Head of caudate nucleus (tissue), 42 donors: ENCODE measurements around the gene DNHD1.

Source experiments
- DNase-seq, 42 donors: peaks; one replicate each; pipeline versions ENCODE4 v3.0.0 to v3.0.0-alpha.2; 2020 to 2021; ENCODE audit warnings: mixed read lengths in 7 of 42
- intact Hi-C: fragments of 100-400 bp; cut with DNase I; formaldehyde crosslinking; loops from one replicate; pipeline ENCODE4 v1.15.0; 2022

DNHD1 gene

DNA sequence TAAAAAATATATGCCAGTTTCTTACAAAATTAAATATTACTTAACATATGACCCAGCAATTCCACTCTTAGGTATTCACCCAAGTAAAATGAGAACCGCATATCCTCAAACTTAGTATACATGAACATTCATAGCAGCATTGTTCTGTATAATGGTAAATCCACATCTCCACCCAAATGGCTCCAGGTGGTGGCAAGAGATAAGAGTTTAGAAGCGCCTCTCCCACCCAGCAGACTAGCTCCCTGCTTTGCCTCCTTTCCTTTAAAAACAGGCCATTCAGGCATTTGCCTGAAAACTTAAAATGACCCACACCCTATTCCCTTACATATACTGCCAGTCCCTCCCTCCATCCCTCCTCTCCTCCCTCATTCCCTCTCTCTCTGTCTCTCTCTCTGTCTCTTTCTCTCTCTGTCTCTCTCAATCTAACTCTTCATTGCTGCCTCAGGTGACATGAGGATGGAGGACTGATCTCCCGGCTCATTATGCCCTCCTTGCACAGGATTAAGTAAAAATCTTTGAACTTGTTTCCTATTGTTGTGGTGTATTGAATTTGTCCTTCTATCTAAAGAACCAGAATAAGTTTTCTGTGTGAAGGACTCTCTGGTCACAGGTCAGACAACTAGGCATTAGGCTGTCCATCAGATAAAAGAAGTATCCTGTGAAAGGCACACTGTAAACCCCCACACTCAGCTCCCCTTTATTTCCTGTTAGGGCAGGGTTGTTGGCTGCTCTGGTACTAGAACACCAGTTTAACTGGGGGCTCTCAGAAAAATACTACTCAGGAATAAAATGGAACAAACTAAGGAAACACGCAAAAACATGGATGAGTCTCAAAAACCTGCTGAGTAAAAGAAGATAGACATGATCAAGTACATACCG is 58.0 kb downstream of the DNHD1 start:
- DNase-seq, result no peak
- intact Hi-C loops, result no loop called here

DNA sequence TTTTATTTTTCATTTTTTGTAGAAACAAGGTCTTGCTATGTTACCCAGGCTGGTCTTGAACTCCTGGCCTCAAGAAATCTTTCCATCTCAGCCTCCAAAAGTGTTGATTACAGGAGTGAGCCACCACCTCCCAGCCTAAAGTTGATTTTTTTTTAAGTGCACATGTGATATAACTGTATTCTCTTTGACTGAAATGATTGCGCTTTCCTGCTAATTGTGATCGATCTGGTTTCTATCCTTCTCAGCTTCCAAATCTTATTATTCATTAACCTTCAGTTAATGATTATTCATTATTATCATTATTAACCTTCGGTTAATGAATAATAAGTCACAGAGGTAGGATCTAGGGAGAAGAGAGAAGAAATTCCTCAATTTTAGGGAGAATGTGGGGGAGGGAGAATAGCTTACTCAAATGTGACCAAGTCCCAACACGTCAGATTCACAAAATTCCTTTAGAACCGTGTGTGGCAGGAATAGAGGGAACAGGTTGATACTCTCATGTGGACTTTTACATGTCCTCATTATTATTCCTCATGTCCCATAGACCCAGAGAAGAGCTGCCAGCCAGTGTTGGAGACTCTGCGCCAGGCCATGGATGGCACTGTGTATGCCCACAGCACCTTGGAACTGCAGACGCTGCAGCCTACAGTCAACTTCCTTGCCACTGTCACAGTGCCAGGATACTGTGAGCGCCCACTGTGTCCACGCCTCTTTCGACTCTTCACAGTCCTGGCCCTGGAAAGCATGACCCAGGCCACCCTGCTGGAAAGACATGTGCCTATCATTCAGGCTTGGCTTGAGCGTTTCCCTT is 59.3 kb downstream of the DNHD1 start:
- no peak for DNase-seq
- intact Hi-C loops, result no loop called here

DNA sequence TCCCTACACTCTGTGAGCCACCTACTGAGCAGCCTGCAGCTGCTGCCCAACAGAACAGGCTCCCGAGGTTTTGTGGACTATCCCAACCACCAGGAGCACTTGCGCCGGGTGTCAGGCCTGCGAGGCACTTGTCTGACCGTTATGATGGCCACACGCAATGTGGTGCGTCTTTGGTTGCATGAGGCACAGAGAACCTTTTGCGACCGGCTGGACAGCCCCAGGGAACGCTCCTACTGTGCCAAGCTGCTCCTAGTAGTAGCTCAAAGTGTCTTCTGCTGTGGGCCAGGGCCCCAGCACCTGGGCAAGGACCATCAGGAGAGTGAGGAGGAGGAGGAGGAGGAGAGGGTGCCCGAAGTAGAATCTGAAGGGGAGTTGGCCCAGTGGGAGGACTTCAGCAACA is 60.0 kb downstream of the DNHD1 start:
- DNase-seq, result no peak
- intact Hi-C loops, result no loop called here

DNA sequence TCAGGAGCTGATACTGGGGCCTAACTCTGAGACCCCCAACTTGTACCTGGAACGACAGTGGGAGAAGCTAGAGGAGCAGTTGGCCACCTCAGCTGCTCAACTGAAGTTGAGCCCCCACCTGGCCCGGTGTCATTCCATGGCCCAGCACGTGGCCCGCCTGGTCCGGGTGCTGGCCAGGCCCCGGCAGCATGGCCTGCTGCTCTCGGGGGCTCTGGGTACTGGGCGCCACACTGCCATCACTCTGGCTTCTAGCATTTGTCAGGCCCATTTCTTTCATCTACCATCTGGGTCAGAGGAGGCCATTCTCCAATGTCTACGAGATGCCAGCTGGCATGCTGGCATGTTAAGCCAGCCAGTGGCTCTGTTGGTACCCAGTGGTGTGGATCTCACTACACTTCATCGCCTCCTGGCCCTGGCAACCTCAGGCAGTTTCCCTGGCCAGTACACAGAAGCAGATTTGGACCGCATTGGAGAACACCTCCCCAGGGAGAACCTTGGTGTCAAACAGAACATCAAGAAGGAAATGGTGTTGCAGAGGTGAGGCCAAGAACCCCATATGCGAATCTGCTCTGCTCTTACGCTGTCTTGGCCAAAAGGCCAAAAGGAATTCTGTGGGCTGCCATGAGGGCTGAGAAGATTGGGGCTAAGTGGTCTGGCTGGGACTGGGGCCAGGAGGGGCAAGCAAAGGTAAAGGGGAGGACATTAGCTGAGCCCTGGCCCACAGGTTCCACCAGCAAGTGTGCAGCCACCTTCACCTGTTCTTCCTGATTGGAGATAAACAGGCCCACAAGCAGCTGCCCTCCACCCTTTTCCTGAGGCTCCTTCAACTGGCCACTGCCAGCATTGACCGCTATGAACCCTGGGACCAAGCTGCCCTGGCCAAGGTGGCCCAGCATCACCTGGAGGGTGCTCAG is 60.9 kb downstream of the DNHD1 start:
- intact Hi-C loops, result no loop called here
- DNase-seq, result peak in 1 of 42 donors; percentile 32

DNA sequence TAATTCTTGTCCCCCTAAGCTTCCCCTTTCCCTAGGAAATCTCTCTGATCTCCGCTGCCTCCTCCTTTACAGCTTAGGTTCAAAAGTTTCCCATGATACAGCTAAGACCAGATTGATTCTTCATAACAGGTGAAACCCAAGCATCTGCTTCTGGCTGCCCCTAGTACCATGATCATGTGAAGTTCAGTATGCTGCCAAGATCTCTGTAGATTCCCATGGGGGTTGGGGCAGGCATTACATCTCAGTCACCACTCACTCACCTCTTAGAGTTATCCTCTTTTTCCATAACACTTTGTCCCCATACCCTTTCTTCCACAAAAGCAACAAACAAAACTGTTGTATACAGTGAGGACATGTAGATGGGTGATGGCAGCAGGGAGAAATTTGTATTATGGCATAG is 62.3 kb downstream of the DNHD1 start:
- intact Hi-C loops, result no loop called here
- no peak for DNase-seq

DNA sequence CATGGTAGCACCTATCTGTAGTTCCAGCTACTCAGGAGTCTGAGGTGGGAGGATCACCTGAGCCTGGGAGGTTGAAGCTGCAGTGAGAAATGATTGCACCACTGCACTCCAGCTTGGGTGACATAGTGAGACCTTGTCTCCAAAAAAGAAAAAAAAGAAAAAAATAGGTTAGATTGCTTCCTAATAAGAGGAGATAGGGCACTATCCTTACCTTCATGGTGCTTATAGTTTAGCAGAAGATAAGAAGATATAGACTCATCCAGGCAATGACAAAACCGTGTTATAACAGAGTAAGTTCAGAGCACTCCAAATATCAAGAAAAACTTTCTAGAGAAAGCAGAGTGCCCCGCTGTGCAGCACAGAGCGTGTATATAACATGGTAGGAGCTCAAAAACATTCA is 64.2 kb downstream of the DNHD1 start:
- DNase-seq, result no peak
- intact Hi-C loops, result no loop called here

DNA sequence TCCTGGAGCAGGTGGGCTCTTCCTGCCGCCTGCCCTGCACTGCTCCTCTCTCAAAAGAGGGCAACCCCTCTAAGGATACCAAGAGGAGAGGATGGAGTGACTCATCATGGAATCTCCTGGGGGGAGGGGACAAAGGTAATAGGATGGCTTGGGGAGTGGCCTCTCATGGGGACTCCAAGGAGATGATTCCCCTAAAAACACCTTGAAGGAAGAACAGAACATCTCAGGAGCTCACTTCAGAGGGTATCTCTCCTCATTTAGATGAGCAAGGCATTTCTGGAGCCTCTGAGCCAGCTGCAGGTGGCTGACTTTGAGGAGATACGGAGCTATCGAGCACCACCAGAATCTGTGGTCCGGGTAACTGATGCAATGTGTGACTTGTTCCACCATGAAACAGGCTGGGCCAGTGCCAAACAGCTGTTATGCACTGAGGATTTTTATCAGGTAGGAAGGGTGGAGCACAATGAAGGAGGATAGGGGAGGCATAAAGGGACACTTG is 66.1 kb downstream of the DNHD1 start:
- intact Hi-C loops, result no loop called here
- DNase-seq, result peak in 1 of 42 donors; percentile 33

DNA sequence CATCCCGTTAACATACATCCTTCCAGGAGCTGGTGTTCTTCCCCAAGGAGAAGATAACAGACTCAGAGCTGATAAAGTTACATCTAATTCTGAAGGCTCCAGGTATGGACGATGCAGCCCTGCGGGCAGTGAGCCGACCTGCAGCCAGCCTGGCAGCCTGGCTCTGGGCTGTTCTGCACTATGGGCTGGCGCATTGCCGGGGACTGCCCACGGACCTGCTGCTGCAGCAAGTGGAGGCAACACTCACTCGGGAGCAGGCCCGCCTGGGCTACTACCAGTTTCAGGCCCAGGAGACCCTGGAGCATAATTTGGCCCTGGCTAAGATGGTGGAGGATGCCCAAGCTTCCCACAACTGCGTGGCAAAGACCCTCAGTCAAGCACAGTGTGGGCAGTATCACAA is 66.6 kb downstream of the DNHD1 start:
- intact Hi-C loops, result no loop called here
- DNase-seq, result peak in 1 of 42 donors; percentile 31

DNA sequence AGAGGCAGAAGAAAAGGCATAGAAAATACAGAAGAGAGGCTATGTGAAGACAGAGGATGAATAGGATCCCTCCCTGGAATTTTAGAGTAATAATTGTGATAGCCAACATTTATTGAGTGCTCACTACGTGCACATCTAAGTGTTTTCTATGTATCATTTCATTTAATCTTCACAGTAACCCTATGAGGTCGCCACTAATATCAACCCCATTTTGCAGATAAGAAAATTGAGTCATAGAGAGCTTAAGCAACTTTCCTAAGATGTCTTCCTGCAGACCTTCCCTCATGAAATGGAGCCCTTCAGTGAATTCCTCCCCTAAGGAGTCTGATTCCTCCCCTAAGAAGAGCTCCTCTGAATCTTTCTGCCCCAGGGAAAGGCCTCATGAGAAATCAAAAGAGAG is 68.2 kb downstream of the DNHD1 start:
- intact Hi-C loops, result no loop called here
- DNase-seq, result no peak

DNA sequence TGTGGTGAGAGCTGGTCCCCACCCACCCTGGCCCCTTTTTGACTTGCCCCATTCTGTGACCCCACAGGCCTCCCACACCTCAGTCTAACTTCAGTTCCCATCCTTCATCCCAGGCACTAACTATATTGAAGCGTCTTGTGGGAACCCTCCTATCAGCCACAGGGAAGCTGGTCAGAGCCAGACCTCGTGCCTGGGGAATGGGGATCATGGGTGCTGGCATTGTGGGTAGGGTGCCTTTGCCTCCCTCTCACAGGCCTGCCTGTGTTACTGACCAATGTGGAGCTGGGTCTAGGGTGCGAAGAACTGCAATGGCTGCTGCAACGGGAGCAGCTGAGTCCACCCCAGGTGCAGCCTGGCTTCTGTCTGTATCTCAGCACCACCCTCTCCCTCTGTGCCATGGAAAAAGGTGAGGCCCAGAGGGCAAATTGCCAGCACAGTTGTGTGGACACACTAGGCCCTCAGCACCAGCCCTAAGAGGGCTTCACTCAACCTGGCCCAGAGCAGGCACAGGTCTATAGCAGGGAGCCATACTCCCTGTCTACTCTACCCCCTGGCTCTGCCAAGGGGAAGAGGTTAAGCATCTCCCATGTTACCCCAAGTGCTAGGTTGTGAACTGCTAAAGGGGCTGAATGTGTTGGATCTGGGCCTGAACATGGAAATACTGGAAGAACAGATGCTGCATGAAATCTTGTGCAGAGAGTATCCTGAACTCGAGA is 69.1 kb downstream of the DNHD1 start:
- intact Hi-C loops, result no loop called here
- DNase-seq, result no peak

DNA sequence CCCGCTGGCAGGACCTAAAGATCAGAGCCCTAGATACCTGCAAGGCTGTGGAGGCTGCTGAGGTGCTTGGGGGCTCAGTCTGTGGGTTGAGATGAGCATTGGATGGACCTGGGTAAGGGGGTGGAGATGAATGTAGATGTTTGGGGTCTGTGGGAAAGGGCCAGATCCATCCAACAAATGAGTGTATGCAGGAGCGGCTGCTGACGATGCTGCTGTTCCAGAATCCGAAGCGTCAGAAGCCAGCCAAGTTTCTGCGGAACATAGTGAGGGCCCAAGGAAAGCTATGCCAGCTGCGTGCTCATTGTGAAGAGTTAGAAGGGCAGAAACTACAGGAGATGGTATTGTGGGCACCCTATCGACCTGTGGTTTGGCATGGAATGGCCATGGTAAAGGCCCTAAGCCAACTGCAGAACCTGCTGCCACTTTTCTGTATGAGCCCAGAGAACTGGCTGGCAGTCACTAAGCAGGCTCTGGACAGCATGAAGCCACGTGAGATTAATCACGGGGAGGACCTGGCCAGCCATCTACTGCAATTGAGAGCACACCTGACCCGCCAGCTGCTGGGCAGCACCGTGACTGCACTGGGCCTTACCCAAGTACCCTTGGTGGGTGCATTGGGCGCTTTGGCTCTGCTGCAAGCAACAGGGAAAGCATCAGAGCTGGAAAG is 69.8 kb downstream of the DNHD1 start:
- intact Hi-C loops, result no loop called here
- peak in 3 of 42 donors; percentile 33 to 49 (median 42) for DNase-seq

DNA sequence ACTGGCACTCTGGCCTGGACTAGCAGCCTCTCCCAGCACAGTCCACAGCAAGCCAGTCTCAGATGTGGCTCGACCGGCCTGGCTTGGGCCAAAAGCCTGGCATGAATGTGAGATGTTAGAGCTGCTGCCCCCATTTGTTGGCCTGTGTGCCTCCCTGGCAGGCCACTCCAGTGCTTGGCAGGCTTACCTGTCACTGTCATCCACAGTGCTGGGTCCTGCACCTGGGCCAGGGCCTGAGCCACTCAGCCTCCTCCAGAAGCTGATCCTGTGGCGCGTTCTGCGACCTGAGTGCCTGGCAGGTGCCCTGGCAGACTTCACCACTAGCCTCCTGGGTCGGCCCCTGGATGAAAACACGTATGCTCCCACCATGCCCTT is 70.3 kb downstream of the DNHD1 start:
- no peak for DNase-seq
- intact Hi-C loops, result no loop called here

DNA sequence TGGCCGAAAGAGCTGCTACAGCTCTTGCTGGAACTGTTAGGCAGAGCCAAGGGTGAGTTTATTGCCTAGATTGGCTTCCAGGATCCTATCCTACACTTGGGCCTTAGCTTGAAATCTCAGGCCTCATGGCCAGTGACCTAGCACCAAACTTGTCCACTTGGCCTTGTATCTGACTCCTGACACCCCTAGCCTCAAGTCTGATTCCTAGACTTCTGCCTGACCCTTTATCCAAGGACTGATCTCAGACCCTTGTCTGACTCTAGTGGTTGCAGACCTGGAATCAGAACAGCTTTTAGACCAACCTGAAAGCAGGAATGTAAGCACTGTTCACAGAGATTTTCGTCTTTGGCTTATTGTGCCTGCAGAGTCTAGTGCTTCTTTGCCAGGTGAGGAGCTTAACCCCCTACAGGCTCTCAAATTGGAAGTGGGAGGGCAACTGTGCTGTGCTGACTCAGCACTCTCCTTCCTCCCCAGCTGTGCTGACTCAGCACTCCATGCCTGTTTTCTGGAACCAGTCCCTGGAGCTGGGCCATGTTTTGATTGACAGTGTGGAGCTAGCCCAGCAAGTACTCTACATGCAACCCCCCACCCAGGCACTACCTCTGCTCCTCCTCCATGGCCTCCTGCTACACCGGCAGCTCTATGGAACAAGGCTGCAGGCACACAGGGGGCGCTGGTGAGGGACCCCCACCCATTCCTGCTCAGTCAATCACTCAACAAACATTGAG is 71.3 kb downstream of the DNHD1 start:
- intact Hi-C loops, result no loop called here

DNA sequence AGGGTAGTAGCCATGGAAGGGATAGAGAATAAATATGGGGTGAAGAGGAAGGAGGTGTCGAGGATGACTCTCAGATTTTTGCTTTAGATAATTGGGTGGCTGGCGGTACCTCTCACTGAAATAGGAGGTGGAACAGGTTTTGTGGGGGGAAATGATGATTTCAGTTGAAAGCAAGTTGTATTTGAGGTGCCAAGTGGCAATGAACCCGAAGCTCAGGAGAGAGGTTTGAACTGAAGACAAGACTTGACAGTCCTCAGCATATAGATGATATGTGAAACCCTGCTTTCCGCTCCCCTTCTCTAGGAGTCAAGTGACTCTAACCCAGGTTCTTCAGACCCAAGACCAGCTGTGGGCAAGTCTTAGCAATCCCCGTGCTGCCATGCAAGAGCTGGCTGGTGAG is 72.6 kb downstream of the DNHD1 start:
- intact Hi-C loops, result no loop called here
- no peak for DNase-seq

More for the DNA sequence above, 71.3 kb downstream of the DNHD1 start:
- peak in 39 of 42 donors; percentile 32 to 87 (median 66) for DNase-seq

DNA sequence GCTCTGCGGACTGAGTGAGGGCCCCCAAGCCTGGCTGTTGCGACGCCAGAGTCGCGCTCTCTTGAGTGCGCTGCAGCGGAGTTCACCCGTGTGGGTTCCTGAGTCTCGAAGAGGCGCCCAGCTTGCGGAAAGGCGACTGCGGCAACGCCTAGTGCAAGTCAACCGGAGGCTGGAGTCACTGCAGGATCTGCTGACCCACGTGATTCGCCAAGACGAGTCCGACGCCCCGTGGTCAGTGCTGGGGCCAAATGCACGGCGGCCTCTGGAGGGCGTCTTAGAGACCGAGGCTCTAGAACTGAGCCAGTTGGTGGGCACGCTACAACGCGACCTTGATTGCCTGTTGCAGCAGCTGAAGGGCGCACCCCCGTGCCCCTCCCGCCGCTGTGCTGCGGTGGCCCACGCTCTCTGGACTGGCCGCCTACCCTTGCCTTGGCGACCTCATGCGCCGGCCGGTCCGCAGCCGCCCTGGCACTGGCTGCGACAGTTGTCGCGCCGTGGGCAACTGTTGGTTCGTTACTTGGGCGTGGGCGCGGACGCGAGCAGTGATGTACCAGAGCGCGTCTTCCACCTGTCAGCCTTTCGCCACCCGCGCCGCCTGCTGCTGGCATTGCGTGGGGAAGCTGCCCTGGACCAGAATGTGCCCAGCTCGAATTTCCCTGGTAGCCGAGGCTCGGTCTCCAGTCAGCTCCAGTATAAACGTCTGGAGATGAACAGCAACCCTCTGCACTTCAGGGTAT is 73.8 kb downstream of the DNHD1 start:
- intact Hi-C loops, result no loop called here
- DNase-seq, result peak in 1 of 42 donors; percentile 37

DNA sequence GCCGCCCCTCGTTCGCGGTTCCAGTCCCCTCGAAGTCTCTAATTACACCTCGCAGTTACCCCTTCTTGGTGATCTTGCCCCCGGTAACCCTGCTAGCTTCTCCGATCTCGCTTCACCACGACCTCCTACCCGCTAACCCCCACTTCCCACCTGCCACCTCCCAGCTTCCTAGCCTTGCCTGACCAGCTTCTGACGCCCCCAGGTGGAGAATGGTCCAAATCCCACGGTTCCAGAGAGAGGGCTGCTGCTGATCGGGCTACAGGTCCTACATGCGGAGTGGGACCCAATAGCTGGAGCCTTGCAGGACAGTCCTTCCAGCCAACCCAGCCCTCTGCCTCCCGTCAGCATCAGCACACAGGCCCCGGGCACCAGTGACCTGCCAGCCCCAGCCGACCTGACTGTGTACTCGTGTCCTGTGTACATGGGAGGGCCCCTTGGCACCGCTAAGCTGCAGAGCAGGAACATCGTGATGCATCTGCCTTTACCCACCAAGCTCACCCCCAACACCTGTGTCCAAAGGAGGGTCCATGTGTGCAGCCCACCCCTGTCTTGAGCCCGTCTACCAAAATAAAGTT is 74.4 kb downstream of the DNHD1 start:
- DNase-seq, result peak in 1 of 42 donors; percentile 31
- intact Hi-C loops, result no loop called here
